CMK (cell line): ENCODE measurements around the gene RBM12.

ENCODE experiments used
- DNase-seq: peaks from one replicate; pipeline ENCODE4 v3.0.0-alpha.2; 2010; ENCODE audit warnings: low read depth

The RBM12 gene

GRCh38 chr20:35600176-35600992, 64.3 kb downstream of the RBM12 start:
- DNase-seq = no peak

GRCh38 chr20:35599776-35600120, 65.0 kb downstream of the RBM12 start:
- no peak for DNase-seq
